ENCODE results near the gene JUND. TPM values are rescaled to one million over a fixed set of nuclear protein-coding genes. Genes with fewer than 3 reads are reported as not detected.

Gene JUND
- polyA plus RNA-seq, 1 donor (not counting 4 experiments of a cell fraction or from before 2014, with no cell fraction given) = 17.2 TPM

DNA sequence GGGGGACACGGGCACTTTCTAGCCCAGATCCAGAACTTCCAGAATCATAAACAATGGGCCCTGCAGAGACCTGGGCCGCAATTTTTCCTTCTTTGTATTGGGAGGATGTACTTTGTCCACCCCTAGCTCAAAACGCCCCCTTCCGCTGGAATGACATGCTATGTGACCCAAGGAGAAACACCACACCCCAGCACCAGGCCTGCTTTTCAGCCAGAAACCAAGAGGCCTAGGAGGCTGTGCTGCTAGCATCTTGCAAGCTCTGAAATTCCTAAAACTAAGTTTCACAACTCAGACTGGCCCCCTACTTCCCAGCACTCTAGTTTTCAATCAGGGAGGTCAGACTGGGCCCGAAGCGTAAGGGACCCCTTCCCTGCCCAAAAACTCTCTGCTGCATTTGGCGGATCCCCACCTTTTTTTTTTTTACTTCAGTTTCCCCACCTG, 40.9 kb upstream of the JUND start:
- TF ChIP-seq CTCF (optimal IDR thresholded peaks at IDR 0.05 in 1 of 3, IDR thresholded peaks at IDR 0.05 in 1 of 3, conservative IDR thresholded peaks at IDR 0.05 in 1 of 3; ENCODE audit: extremely low read depth in 1 of 3, insufficient read depth in 2 of 3, low read length in 3 of 3) = peak in 2 of 3 experiments; percentile 27 to 53
- TF ChIP-seq EZH2 (IDR thresholded peaks at IDR 0.05; ENCODE audit: low read length) = no peak
- Histone ChIP-seq H3K27me3 (ENCODE audit: control insufficient read depth, extremely low read depth, insufficient read depth, low read length) (no peaks in the 10 kb centered on the region), H2AFZ (ENCODE audit: control insufficient read depth, low read length) (peak overlapping the region; percentile 70), H3K9ac (ENCODE audit: control insufficient read depth, extremely low read depth, insufficient read depth, low read length) (peak overlapping the region; percentile 95), H3K36me3 (ENCODE audit: control insufficient read depth in 2 of 2, extremely low read depth in 1 of 2, insufficient read depth in 2 of 2, low read length in 2 of 2) (peaks cover 2 to 11% of the 10 kb centered on the region in 2 experiments), H3K9me1 (ENCODE audit: control insufficient read depth, extremely low read depth, insufficient read depth, low read length) (no peaks in the 10 kb centered on the region), H3K27ac (ENCODE audit: control insufficient read depth, insufficient read depth, low read length) (peak overlapping the region; percentile 83), H3K4me2 (ENCODE audit: control insufficient read depth, extremely low read depth, insufficient read depth, low read depth, low read length) (peak overlapping the region; percentile 99), H3K9me3 (ENCODE audit: control insufficient read depth, low read depth, low read length) (no peaks in the 10 kb centered on the region), H3K4me1 (ENCODE audit: control insufficient read depth, extremely low read depth, insufficient read depth, low read length) (peaks cover 18% of the 10 kb centered on the region), H3K79me2 (ENCODE audit: control insufficient read depth, insufficient read depth, low read length) (peaks cover 44% of the 10 kb centered on the region), H3K4me3 (ENCODE audit: control insufficient read depth in 2 of 3, extremely low read depth in 1 of 3, insufficient read depth in 2 of 3, low read depth in 1 of 3, low read length in 3 of 3) (peak overlapping the region; percentile 85 to 96 (median 94)), H4K20me1 (ENCODE audit: control insufficient read depth, extremely low read depth, insufficient read depth, low read length) (no peaks in the 10 kb centered on the region)
- dilution Hi-C loops (cut with MboI; ENCODE audit: extremely low pct_ligation_motif_present, low sequenced_read_pairs) = no loop called here
- FAIRE-seq (no peak), DNase-seq (ENCODE audit: low read depth, low spot score) (peak; percentile 21)

DNA sequence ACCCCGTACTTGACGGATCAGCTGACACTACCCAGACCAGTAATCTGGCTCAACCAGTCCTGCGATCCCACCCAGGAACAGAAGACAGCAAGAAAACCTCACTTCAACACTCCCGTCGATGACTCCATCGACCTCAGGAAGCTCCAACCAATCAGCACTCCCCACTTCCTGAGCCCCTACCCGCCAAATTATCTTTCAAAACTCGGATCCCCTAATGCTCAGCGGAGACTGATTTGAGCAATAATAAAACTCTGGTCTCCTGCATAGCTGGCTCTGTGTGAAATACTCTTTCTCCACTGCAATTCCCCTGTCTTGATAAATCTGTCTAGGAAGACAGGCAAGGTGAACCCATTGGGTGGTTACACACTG, 40.3 kb upstream of the JUND start:
- FAIRE-seq = no peak
- H3K9me1 ChIP-seq (ENCODE audit: control insufficient read depth, extremely low read depth, insufficient read depth, low read length) = no peaks in the 10 kb centered on the region

More for the DNA sequence above, 40.3 kb upstream of the JUND start:
- H3K79me2 ChIP-seq (ENCODE audit: control insufficient read depth, insufficient read depth, low read length) = peaks cover 45% of the 10 kb centered on the region
- H3K9ac ChIP-seq (ENCODE audit: control insufficient read depth, extremely low read depth, insufficient read depth, low read length) = peak overlapping the region; percentile 95
- DNase-seq (ENCODE audit: low read depth, low spot score) = no peak
- H3K4me3 ChIP-seq (ENCODE audit: control insufficient read depth in 2 of 3, extremely low read depth in 1 of 3, insufficient read depth in 2 of 3, low read depth in 1 of 3, low read length in 3 of 3) = peak overlapping the region; percentile 85 to 96 (median 94)
- peaks cover 18% of the 10 kb centered on the region for H3K4me1 ChIP-seq (ENCODE audit: control insufficient read depth, extremely low read depth, insufficient read depth, low read length)
- H2AFZ ChIP-seq (ENCODE audit: control insufficient read depth, low read length) = no peak overlapping the region
- H3K4me2 ChIP-seq (ENCODE audit: control insufficient read depth, extremely low read depth, insufficient read depth, low read depth, low read length) = peak overlapping the region; percentile 99
- TF ChIP-seq EZH2 (IDR thresholded peaks at IDR 0.05; ENCODE audit: low read length) = no peak
- no peak for TF ChIP-seq CTCF (optimal IDR thresholded peaks at IDR 0.05 in 1 of 3, IDR thresholded peaks at IDR 0.05 in 1 of 3, conservative IDR thresholded peaks at IDR 0.05 in 1 of 3; ENCODE audit: extremely low read depth in 1 of 3, insufficient read depth in 2 of 3, low read length in 3 of 3)
- no peaks in the 10 kb centered on the region for H3K27me3 ChIP-seq (ENCODE audit: control insufficient read depth, extremely low read depth, insufficient read depth, low read length)
- H3K36me3 ChIP-seq (ENCODE audit: control insufficient read depth in 2 of 2, extremely low read depth in 1 of 2, insufficient read depth in 2 of 2, low read length in 2 of 2) = peaks cover 2 to 11% of the 10 kb centered on the region in 2 experiments
- no peaks in the 10 kb centered on the region for H3K9me3 ChIP-seq (ENCODE audit: control insufficient read depth, low read depth, low read length)
- no peaks in the 10 kb centered on the region for H4K20me1 ChIP-seq (ENCODE audit: control insufficient read depth, extremely low read depth, insufficient read depth, low read length)
- dilution Hi-C loops (cut with MboI; ENCODE audit: extremely low pct_ligation_motif_present, low sequenced_read_pairs) = no loop called here
- H3K27ac ChIP-seq (ENCODE audit: control insufficient read depth, insufficient read depth, low read length) = peak overlapping the region; percentile 83
